Measurements from ENCODE around the gene RACK1.
A peak's percentile ranks its signal among the peaks of the same experiment; 100 is the strongest.
"Not testable (repeated sequence)": the region's sequence is repeated elsewhere in the genome, so short reads cannot be mapped to it uniquely, and the experiment has no call there.

The RACK1 gene

DNA sequence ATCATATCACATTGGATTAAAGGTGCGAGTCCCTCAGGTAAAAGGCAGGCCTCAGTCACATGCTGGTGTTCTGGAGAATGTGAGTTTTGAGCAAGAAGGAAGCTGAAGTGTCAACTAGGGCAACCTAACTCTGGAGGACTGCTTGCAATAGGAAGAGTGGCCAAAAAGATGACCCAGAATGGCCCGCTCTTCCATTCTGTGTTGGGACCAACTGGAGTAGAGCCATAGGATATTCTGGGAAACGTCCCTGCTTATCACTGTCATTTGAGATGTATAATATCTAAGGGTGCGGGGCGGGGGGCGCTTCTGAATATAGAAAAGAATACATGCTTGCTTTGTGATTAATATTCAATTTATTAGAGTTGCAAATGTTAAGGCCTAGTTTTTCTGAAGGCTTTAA is 31.6 kb downstream of the RACK1 start:
- DNase-seq: no peak

DNA sequence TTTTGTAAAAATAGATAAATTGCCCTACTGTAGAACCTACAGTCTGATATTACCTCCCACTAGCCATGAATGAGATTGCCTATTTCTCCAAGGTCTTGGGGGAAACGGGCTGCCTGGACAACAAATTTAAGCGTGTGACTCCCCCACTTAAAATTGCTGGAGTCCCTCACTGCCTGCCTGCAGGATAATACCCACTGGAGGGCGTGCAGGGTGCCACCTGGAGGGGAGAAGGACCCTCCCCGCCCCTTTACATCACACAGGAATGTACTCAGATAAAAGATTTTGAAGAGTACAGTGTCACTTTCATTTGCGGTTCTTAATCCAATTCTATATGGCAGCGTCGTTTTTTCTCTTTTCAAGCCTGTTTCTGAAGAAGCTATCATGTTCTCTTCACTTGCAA is 32.5 kb downstream of the RACK1 start:
- DNase-seq: no peak

DNA sequence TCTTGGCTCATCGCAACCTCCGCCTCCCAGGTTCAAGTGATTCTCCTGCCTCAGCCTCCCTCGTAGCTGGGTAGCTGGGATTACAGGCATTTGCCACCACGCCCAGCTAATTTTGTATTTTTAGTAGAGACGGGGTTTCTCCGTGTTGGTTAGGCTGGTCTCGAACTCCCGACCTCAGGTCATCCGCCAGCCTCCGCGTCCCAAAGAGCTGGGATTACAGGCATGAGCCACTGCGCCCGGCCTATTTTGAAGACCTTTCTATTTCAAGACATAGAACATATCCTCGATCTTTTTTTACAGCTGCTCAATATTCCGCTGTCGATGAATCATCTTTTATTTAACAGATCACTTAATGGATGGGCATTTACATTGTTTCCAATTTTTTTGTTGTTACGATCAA is 33.0 kb downstream of the RACK1 start:
- DNase-seq: not testable (repeated sequence)

DNA sequence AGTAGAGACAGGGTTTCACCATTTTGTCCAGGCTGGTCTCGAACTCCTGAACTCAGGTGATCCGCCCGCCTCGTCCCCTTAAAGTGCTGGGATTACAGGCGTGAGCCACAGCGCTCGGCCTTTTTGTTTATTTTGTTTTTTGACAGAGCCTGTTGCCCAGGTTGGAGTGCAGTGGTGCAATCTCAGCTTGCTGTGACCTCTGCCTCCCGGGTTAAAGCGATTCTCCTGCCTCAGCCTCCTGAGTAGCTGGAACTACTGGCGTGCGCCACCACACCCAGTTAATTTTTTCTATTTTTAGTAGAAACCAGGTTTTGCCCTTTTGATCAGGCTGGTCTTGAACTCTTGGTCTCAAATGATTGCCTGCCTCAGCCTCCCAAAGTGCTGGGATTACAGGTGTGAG is 33.6 kb downstream of the RACK1 start:
- not testable (repeated sequence) for DNase-seq

DNA sequence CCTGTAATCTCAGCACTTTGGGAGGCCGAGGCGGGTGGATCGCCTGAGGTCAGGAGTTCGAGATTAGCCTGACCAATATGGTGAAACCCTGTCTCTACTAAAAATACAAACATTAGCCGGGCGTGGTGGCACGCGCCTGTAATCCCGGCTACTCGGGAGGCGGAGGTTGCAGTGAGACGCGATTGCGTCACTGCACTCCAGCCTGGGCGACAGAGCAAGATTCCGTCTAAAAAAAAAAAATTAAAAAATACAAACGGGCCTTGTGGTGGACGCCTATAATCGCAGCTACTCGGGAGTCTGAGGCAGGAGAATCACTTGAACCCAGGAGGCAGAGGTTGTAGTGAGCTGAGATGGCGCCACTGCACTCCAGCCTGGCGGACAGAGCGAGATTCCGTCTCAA is 34.7 kb downstream of the RACK1 start:
- DNase-seq: not testable (repeated sequence)

DNA sequence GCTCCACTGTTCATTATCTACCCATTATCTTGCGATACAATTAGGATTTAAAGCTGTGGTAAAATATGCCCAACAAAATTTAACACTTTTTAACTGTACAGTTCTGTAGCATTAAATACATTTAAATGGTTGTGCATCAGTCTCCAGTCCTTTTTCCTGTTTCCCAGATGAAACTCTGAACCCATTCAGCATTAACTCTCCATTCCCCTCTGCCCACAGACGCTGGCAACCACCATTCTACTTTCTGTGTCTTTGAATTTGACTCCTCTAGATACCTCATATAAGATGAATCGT is 35.8 kb downstream of the RACK1 start:
- no peak for DNase-seq

DNA sequence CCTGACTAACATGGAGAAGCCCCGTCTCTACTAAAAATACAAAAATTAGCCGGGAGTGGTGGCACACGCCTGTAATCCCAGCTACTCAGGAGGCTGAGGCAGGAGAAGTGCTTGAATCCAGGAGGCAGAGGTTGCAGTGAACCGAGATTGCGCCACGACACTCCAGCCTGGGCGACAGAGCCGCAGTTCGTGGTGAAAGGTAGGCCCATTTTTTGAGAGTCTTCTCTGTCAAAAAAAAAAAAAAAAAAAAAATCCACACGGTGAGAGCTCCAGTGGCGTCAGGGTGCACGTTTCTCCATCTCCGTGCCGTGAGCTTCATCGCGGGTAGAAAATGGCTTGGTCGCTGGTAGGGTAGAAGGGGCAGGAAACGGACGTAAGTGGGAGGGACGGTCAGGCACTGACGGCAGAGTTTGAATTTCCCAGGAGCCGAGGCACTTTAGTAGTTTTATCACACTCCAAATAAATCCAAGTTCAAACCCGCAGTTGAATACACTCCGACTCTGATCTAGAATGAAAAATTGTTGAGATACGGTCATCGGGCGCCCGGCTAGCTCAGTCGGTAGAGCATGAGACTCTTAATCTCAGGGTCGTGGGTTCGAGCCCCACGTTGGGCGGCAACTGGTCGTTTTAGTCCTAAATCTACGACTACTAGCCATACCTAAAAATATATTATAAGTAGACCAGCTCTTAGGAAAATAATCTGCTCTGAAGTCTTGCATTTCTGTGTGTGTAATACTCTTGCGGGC is 36.3 kb downstream of the RACK1 start:
- DNase-seq: peak; percentile 82

DNA sequence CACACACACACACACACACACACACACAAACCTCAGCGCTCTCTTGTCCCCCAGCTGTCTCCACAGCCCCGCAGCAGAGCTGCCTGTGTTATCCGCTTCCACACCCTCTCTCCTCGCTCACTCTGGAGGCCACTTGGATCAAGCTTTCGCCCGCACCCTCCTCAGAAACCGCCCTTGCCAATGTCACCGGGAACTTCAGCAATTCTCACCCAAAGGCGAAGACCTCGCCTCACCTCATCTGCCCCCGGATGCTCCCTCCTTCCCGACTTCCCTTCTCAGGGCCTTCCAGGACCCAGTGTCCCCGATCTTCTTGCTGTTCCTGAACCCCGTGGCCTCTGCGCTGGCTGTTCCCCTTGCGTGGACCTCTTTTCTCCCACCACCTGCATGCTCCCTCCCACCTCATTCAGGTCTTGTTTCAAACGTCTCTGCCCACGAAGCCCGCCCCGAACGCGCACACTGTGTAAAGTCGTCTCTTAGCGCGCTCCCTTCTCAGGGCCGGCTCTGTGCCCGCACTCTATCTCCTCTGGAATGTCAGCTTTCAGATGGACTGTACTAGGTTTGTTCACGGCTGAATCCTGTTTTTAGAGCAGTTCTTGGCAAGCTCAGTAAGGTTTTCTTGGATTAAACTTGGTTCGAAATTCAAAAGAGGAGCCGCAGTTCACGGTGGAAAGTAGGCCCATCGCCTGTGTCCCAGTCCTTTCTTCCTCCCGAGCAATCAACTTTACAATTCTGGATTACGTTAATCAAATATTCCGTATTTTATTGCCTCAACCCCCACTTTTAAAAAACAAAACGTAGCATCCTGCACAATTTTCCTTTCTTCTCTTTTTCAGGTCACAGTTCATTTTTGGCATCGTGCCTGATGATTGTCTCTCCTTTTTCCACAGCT is 37.7 kb downstream of the RACK1 start:
- peak; percentile 53 for DNase-seq

DNA sequence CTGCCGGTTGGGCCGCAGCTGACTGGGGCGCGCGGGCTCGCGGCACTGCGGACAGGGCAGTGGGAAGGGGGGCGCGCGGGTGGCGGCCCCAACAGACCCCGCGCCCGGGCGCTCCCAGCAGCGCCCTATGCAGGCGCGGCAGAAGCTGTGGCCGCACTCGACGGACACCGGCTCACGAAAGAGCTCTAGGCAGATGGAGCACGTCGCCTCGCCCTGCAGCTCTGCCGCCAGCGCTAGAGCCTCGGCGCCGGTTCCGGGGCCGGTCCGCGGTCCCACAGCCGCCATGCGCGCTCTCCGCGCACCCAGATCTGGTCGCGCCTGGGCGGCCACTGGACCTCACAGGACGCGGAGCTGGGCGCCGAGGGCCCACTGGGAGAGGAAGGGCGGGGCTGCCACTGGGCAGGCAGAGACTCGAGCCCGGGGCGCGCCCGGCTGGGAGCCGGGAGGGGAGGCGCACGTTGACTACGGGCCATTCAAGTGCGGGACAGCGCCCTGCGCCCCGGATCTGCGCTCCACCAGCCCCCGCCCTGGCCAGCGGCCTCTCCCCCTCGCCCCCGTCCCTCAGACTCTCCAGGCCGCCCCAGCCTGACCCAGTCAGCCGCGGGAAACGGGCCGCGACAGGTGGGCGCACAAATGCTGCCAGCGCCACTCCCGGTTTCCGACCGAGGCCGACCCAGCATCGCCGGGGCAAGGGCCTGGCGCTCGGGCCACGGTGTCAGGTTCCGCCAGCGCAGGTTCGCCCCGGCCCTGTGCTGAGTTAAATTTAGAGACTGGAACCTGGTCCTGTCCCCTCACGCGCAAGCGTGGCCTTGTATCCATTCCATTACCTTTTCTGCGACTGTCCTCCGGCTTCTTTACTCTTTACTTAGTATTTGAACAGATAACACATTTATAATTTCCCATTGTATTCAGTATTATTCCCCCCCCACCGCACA is 38.6 kb downstream of the RACK1 start, which contains the start of gene TRIM7:
Gene TRIM7, minus strand, starts transcription at position 371 of the 935 bp plus-strand sequence. Its CDS starts 86 bp downstream, at position 285.
- DNase-seq: no peak

DNA sequence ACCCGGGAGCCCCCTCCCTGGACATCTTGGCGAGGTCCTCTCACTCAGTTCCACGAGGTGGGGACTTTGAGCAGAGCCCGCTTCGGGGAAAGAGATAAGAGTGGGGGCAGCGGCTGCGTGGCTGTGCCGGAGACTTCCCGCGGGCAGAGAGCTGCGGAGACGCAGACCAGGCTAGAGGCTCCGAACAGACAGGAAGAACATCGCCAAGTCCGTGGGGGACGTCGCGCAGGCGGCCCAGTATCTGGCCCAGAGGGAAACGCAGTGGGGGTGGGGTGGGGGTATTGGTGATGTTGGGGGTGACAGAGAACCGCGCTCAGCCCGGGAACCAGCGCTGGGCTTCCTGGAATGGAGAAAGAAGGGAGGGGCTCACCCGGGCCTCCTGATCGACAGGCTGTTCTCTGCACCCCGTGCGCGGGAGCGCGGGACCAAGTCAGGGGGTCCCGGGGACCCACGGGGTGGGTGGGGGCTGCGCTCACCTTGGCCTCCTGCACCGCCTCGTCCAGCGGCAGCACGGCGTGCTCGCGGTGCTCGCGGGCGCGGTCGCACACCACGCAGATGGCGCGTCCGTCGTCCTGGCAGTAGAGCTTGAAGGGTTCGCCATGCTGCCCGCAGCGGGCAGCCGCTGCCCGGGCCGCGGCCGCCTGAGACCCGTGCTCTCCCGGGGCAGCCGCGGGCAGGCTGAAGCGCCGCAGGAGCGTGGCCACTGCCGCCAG is 39.4 kb downstream of the RACK1 start:
- DNase-seq: no peak

DNA sequence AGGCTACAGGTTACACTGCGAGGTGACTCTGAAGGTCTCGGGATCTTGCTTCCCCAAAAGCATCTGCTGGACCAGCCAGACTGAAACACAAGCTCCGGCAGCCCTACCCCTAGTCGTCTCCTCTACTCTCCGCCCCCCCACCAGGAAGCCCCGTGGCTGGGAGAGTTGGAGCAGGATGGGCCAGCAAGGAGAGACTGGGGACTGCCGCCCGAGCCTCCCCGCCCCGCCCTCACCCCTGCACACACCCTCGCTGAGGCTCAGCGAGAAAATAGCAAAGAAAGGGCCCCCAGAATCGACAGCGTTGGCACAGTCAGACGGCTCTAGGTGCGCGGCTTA is 40.0 kb downstream of the RACK1 start:
- DNase-seq: no peak

DNA sequence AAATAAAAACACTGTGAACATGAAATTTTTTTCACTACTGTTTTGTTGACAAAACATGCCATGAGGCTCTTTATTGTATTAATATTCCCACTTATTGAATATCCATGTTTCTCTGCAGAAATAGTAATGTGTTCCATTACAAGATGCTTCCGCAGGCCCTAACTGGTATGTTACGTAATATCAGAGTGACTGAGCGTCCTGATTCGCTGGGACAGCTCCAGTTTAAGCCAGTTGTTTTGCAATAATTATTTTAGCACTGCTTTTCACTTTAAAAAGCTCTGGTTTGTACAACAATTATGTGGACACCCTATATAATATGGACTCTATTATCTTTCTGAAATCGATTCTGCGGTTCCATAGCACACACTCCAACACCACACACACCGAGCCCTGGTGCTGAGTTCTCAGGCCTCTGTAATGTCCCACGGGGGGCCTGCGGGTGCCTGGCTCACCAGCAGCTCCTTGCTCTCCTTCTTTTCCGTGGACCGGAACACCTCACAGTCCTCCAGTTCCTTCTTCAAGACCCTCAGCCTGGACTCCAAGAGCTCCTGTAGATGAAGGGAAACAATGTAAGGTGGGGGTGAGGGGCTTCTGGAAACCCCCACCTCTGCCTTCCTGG is 40.5 kb downstream of the RACK1 start:
- no peak for DNase-seq

DNA sequence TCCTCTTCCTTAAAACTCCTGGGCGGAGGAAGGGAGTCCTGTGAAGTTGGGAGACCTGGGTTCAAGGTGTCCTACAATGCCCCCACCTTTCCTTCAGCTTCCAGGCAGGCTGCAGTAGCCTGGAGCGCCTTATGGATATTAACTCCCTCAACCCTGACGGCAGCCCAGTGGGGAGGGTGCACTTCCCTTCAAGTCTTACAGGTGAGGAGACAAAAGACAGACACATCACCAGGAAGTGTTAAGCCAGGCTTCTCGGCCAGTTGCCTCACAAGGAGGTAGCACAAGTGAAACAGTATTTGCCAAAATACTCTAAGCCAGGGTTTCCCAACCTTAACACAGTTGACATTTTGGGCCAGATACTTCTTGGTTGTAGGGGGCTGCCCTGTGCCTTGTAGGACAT is 42.9 kb downstream of the RACK1 start:
- no peak for DNase-seq

DNA sequence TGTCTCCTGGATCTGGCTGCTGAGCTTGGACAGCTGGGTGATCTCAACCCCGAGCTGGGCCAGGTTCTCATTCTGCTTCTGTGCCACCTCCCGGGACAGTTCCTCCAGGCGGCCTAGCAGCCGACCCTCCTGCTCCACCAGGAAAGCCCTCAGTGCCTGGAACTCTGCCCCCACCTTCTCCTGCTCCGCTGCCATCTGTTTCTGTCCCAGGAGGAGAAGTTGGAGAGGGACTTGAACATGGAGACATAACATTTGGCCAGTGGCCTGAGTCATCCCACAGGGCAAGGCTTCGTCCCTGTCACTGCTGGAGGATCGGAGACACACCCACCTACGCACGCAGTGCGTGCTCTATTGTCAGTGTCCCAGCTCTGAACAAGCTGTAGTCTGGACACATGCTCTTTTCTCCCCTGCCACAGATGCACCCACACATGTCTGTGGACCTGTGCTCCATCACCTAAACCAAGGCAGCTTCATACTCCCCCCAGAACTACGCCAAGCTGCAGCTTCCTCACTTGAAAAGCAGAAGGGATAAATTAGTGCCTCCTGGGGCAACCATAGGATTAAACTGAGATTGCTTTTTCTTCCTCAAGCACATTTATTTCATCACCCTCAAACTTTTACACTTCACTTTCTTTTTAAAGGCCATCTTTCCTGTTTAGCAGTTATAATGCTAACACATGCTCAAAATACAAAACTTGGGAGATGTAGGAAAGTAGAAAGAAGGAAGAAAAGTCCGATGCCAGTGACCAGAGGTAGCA is 43.6 kb downstream of the RACK1 start:
- DNase-seq: no peak

DNA sequence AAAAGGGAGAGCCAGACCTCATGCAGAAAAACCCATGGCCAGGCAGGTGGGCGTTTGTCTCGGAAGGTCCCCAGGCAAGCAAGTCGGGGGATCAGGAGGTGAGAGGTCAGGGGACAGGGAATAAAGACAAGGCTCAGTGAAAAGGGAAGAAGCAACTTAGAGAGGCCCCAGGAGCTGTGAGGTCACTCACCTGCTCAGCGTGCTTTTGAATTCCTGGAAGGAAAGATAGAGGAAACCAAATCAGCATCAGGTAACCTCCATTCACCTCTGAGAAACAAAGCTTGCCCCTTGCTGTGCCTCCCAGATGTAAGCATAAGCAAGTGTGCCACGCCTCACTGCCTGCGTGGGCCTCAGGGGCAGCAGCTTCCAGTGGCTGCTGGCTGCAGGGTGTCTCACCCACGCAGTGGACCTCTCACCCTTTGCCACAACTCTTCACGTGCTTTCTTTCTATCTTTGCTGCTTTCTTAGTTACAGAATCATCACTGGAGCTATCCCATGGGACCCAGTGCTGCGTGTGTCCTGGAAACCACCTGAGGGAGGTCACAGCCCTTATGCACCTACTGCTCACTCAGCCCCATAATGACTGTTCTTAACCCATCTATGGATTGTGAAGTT is 44.7 kb downstream of the RACK1 start:
- DNase-seq: no peak

DNA sequence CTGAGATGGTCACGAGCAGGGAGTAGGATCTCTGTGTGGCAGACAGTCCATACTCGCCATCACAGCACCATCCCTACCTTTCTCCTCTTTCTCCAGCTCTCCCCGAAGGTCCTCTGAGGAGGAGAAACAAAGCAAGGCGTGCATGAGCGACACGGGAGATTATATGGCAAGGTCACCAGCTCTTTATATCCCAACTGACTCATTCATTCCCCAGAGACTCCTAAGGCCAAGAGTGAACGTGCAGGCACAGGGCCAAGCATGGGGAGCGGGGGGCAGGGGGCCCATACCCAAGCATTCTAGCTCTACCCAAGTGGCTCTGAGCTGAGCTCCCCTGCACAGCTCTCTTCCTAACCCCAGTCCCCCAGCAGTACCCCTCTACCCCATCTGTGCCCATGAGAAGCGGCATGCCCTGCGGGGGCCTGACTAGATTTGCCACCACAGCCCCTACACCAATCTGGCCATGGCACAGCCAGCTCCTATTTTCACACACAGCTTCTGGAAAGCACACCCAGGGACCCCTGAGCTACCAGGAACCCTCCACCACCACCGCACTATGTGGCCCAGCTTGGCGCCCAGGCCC is 45.5 kb downstream of the RACK1 start:
- DNase-seq: no peak

DNA sequence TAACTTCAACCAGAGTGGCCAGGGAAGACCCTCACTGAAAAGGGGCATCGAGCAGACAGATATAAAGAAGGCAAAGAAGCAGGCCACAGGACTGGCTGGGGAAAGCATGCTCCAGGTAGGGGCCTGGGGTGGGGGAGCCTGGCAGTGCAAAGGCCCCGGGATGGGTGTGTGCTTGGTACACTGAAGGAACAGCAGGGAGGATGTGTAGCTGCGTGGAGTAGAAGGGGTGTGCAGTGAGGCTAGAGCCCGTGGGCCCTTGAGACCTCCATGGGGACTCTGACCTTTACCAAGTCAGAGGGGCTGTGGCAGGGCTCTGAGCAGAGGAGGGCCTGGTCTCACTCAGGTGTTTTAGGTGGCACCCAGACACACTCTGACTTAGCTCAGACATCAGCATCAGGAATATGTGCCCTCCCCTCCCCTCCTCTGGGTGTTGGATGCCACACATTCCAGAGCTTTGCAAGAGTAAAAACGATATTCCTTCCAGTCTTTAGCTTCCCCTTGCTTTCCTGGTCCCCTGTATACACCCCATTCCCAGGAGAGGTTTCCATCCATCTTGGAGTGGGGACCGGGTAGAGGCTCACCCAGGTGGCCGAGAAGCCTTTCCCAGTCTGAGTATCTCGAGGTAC is 46.3 kb downstream of the RACK1 start:
- DNase-seq: no peak

DNA sequence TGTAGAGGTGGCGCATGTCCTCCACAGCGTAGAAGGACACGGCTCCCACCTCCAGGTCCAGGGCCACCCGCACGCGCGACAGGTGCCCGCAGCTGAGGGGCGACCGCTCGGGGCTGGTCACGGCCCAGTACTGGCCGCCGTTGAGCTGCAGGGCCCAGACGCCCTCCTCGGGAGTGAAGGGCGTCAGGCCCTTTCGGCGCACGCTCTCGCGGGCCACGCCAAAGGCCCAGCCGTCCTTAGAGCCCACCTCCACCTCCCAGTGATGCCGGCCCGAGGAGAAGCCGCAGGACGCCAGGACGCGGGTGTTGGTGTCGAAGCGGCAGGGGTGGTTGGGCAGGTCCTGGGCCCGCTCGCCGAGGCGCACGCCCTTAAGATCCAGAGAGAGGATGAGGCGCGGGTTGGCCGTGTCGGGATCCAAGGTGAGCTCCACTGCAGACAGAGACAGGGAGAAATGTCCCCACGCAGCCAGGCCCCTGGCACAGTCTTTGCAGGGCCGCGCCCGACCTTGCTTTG is 48.4 kb downstream of the RACK1 start:
- DNase-seq: no peak

DNA sequence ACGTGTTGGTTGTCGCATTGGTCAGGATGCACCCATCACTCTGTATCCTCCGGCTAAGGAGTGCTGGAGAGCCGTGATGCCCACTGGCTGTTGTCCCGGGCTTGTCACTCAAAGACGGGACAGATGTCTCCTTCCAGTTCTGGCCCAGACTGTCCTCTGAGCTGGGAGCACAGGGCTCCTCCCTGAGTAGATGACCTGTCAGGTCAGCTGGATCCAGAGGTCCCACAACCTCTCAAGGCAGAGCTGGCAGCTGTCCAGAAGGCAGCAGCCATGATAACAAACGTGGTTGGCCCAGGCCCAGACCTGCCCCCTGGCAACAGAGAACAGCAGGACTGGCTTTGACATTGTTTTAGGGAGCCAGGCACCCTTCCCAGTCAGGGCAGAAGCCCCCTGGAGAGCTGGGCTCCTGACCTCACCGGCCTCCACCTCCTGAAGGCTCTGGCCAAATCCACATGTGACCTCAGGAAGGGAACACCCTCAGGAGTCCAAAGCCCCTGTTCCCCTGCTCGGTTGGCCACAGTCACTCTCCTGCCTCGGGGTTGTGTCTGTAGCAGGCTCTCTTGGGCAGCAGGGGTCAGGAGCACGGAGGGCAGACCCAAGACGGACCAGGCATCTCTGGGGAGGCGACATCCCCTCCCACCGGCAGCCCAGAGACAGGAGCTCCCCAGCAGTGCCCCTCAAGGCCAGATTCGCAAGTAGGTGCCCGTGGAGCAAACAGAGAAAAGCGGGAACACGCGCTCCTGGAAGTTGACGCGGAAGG is 49.0 kb downstream of the RACK1 start:
- no peak for DNase-seq

Data from activated naive CD4-positive, alpha-beta T cell treated with anti-CD3 and anti-CD28 coated beads, Interleukin-2, amount 50 U/mL, for 16 hours (primary cell).